KMS-11 (cell line): ENCODE results near the gene CMPK1.

Experiments
- H2AFZ ChIP-seq: fragments of 200-600 bp; sonication (generic); 2 replicates; pipeline ENCODE4 v1.6.1; 2016; ENCODE audit warnings: antibody characterized with exemption, mixed run types, low read depth
- H3K27ac ChIP-seq: fragments of 200-600 bp; sonication (generic); 2 replicates; pipeline ENCODE4 v1.6.1; 2016; ENCODE audit warnings: mild to moderate bottlenecking, mixed run types
- H3K27me3 ChIP-seq: fragments of 200-600 bp; sonication (generic); 2 replicates; pipeline ENCODE4 v1.6.1; 2017; ENCODE audit warnings: mild to moderate bottlenecking, low read depth, mixed run types, moderate library complexity; ENCODE audit not compliant: insufficient read depth
- H3K36me3 ChIP-seq: fragments of 200-600 bp; sonication (generic); 2 replicates; pipeline ENCODE4 v1.6.1; 2017; ENCODE audit warnings: mild to moderate bottlenecking, mixed run types; ENCODE audit not compliant: insufficient read depth
- H3K4me1 ChIP-seq: fragments of 200-600 bp; sonication (generic); 2 replicates; pipeline ENCODE4 v1.6.1; 2016; ENCODE audit warnings: mild to moderate bottlenecking, low read depth, mixed run types; ENCODE audit not compliant: poor library complexity, severe bottlenecking
- H3K4me2 ChIP-seq: fragments of 200-600 bp; sonication (generic); 2 replicates; pipeline ENCODE4 v1.7.0; 2016; ENCODE audit warnings: mild to moderate bottlenecking, mixed run types
- H3K4me3 ChIP-seq: fragments of 200-600 bp; sonication (generic); IDR thresholded peaks from 2 replicates; pipeline ENCODE4 v1.6.1; 2017; ENCODE audit warnings: low read depth, low read length, mixed read lengths; ENCODE audit not compliant: insufficient read depth
- H3K79me2 ChIP-seq: fragments of 200-600 bp; sonication (generic); 2 replicates; pipeline ENCODE4 v1.6.1; 2016; ENCODE audit warnings: low read depth, mixed run types; ENCODE audit not compliant: insufficient read depth
- H3K9ac ChIP-seq: fragments of 200-600 bp; sonication (generic); 2 replicates; pipeline ENCODE4 v1.6.1; 2016; ENCODE audit warnings: mild to moderate bottlenecking, mixed run types
- H4K20me1 ChIP-seq: fragments of 200-600 bp; sonication (generic); 2 replicates; pipeline ENCODE4 v1.6.1; 2016; ENCODE audit warnings: mild to moderate bottlenecking, mixed run types; ENCODE audit not compliant: insufficient read depth
- CTCF ChIP-seq: fragments of 200-600 bp; sonication (generic); conservative IDR thresholded peaks from 2 replicates; pipeline ENCODE4 v1.6.1; 2017; ENCODE audit warnings: low read depth, mild to moderate bottlenecking, antibody characterized with exemption, low read length, moderate library complexity, mixed read lengths

Gene CMPK1

GRCh38 chr1:47361380-47361779, 27.8 kb downstream of the CMPK1 start:
- no peaks in the 10 kb centered on the region for H4K20me1 ChIP-seq
- no peak for TF ChIP-seq CTCF
- no peaks in the 10 kb centered on the region for H3K27me3 ChIP-seq
- peaks cover 6% of the 10 kb centered on the region for H3K4me1 ChIP-seq
- H3K4me3 ChIP-seq = no peak overlapping the region
- H3K79me2 ChIP-seq = peaks cover 52% of the 10 kb centered on the region
- no peak overlapping the region for H3K4me2 ChIP-seq
- no peak overlapping the region for H2AFZ ChIP-seq
- H3K36me3 ChIP-seq = no peaks in the 10 kb centered on the region
- no peak overlapping the region for H3K9ac ChIP-seq
- no peak overlapping the region for H3K27ac ChIP-seq

- Histone ChIP-seq H3K79me2 (peaks cover 39% of the 10 kb centered on the region), H4K20me1 (no peaks in the 10 kb centered on the region), H2AFZ (no peak overlapping the region)
Measured at GRCh38 chr1:47362828-47363227, 29.2 kb downstream of the CMPK1 start.

GRCh38 chr1:47367651-47368050, 34.1 kb downstream of the CMPK1 start:
- peaks cover 7% of the 10 kb centered on the region for H3K4me1 ChIP-seq
- H3K4me3 ChIP-seq = no peak overlapping the region

More at GRCh38 chr1:47362828-47363227, 29.2 kb downstream of the CMPK1 start:
- Histone ChIP-seq H3K4me2 (no peak overlapping the region), H3K4me3 (no peak overlapping the region), H3K9ac (no peak overlapping the region), H3K36me3 (no peaks in the 10 kb centered on the region), H3K4me1 (peaks cover 7% of the 10 kb centered on the region), H3K27ac (no peak overlapping the region), H3K27me3 (no peaks in the 10 kb centered on the region)
- no peak for TF ChIP-seq CTCF

GRCh38 chr1:47371016-47371517, 37.5 kb downstream of the CMPK1 start:
- H2AFZ ChIP-seq = no peak overlapping the region
- no peak overlapping the region for H3K27ac ChIP-seq
- no peak for TF ChIP-seq CTCF
- H3K9ac ChIP-seq = no peak overlapping the region
- no peaks in the 10 kb centered on the region for H3K27me3 ChIP-seq
- H3K36me3 ChIP-seq = peaks cover 12% of the 10 kb centered on the region; the same call in 1 of the 2 replicates
- H3K4me1 ChIP-seq = peaks cover 5% of the 10 kb centered on the region
- H3K4me2 ChIP-seq = no peak overlapping the region
- H3K79me2 ChIP-seq = no peaks in the 10 kb centered on the region; the same call in 1 of the 2 replicates
- no peaks in the 10 kb centered on the region for H4K20me1 ChIP-seq
- no peak overlapping the region for H3K4me3 ChIP-seq

More at GRCh38 chr1:47367651-47368050, 34.1 kb downstream of the CMPK1 start:
- Histone ChIP-seq H3K36me3 (no peaks in the 10 kb centered on the region), H4K20me1 (no peaks in the 10 kb centered on the region), H3K4me2 (no peak overlapping the region), H3K79me2 (peaks cover 9% of the 10 kb centered on the region; the same call in 1 of the 2 replicates), H2AFZ (no peak overlapping the region), H3K27ac (no peak overlapping the region), H3K27me3 (no peaks in the 10 kb centered on the region), H3K9ac (no peak overlapping the region)
- no peak for TF ChIP-seq CTCF
